Loucy (cell line): ENCODE data around the gene NFATC1.

Experiments
- EZH2phosphoT487 ChIP-seq: fragments of 200-600 bp; IDR thresholded peaks from 2 replicates; pipeline ENCODE4 v1.6.1; 2018; ENCODE audit warnings: antibody characterized with exemption, mild to moderate bottlenecking, moderate library complexity, borderline replicate concordance
- TF ChIP-seq, protein P1 (sequence below): fragments of 200-600 bp; sonication (generic); conservative IDR thresholded peaks from 2 replicates; pipeline ENCODE4 v1.5.1; 2014; ENCODE audit warnings: mild to moderate bottlenecking, antibody characterized with exemption, low read length

DNA sequence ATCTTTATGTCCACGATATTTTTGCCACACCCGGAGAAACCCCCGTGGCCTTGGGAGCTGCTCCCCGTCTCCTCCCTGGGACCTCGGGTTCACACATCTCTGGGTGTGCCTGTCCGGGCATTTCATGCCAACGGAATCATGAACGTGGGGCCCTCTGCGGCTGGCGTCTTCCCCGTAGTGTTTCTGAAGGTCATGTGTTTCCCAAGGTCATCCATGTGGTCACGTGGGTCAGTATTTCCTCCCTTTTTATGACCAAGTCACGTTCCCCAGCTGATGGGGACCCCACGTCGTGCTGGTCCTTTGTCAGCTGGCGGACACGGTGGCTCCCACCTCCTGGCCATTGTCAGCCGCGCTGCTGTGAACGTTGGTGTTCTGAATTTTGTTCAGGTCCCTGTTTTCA, 135.7 kb downstream of the NFATC1 start:
- TF ChIP-seq, protein P1, sequence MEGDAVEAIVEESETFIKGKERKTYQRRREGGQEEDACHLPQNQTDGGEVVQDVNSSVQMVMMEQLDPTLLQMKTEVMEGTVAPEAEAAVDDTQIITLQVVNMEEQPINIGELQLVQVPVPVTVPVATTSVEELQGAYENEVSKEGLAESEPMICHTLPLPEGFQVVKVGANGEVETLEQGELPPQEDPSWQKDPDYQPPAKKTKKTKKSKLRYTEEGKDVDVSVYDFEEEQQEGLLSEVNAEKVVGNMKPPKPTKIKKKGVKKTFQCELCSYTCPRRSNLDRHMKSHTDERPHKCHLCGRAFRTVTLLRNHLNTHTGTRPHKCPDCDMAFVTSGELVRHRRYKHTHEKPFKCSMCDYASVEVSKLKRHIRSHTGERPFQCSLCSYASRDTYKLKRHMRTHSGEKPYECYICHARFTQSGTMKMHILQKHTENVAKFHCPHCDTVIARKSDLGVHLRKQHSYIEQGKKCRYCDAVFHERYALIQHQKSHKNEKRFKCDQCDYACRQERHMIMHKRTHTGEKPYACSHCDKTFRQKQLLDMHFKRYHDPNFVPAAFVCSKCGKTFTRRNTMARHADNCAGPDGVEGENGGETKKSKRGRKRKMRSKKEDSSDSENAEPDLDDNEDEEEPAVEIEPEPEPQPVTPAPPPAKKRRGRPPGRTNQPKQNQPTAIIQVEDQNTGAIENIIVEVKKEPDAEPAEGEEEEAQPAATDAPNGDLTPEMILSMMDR, result no peak
- TF ChIP-seq EZH2phosphoT487, result no peak
